Measurements from ENCODE around the gene ACOXL. TPM values are rescaled to one million over a fixed set of nuclear protein-coding genes. Genes with fewer than 3 reads are reported as not detected.

Gene ACOXL
- total RNA-seq, 2 donors from 2014 or later = 11.7 to 12.3 TPM

- Histone ChIP-seq H3K9ac (ENCODE audit: extremely low read depth, low read length, poor library complexity, severe bottlenecking) (no peak overlapping the region), H3K9me3 (ENCODE audit: control insufficient read depth, low read length) (no peaks in the 10 kb centered on the region), H3K4me1 (ENCODE audit: control insufficient read depth, insufficient read depth, low read length) (peaks cover 1% of the 10 kb centered on the region), H3K36me3 (ENCODE audit: control insufficient read depth, insufficient read depth, low read length) (no peaks in the 10 kb centered on the region), H3K4me3 (ENCODE audit: low read length) (no peak overlapping the region), H3K27ac (ENCODE audit: low read depth, low read length) (no peak overlapping the region), H3K27me3 (ENCODE audit: control insufficient read depth, insufficient read depth, low read length, poor library complexity, severe bottlenecking) (no peaks in the 10 kb centered on the region)
- 93% methylated on average over 2 of the region's 2 CpGs; no CpG with 5 or more reads in 1 of the 2 experiments for WGBS, 2 experiments (ENCODE audit: insufficient coverage in 1 of 2, insufficient read length in 1 of 2)
- H3K27ac Mint-ChIP-seq = no peak overlapping the region
- H3K36me3 Mint-ChIP-seq (ENCODE audit: low read depth) = no peaks in the 10 kb centered on the region
- H3K27me3 Mint-ChIP-seq (ENCODE audit: insufficient read depth) = peaks cover 3% of the 10 kb centered on the region
- peaks cover 2% of the 10 kb centered on the region for H3K4me1 Mint-ChIP-seq
- TF ChIP-seq CTCF (conservative IDR thresholded peaks at IDR 0.05) = no peak
- H3K9me3 Mint-ChIP-seq = no peaks in the 10 kb centered on the region
- DNase-seq = no peak
- no peak overlapping the region for H3K4me3 Mint-ChIP-seq
These were observed 134.7 kb downstream of the ACOXL start for GRCh38 chr2:110867078-110867477.

DNA sequence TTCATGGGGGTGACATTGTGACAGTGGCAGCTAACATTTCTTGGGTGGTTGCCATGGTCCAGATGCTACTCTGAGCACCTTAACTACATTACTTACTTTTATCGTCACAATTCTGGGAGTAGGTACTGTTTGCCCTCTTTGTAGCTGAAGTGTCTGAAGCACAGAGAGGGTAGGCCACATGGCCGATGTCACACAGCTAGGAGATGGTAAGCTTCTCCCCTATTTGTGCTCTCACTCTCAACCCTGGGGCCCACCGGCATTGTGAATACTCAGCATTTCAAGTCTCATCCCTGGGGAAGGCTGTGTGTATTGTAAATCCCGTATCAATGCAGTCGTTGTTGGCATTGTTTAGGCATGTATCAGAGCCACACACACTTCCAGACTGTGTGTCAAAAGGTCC is 136.6 kb downstream of the ACOXL start:
- WGBS, 2 experiments (ENCODE audit: insufficient coverage in 1 of 2, insufficient read length in 1 of 2) = 86 to 97% methylated on average over 3 to 5 of the region's 5 CpGs
- H3K4me3 ChIP-seq (ENCODE audit: low read length) = no peak overlapping the region
- H3K4me1 Mint-ChIP-seq = peaks cover 8% of the 10 kb centered on the region
- no peaks in the 10 kb centered on the region for H3K9me3 ChIP-seq (ENCODE audit: control insufficient read depth, low read length)
- no peak overlapping the region for H3K27ac Mint-ChIP-seq
- H3K9me3 Mint-ChIP-seq = no peaks in the 10 kb centered on the region
- H3K27ac ChIP-seq (ENCODE audit: low read depth, low read length) = no peak overlapping the region
- no peaks in the 10 kb centered on the region for H3K36me3 ChIP-seq (ENCODE audit: control insufficient read depth, insufficient read depth, low read length)
- H3K27me3 Mint-ChIP-seq (ENCODE audit: insufficient read depth) = peaks cover 3% of the 10 kb centered on the region
- no peak overlapping the region for H3K4me3 Mint-ChIP-seq
- no peaks in the 10 kb centered on the region for H3K36me3 Mint-ChIP-seq (ENCODE audit: low read depth)
- no peak for TF ChIP-seq CTCF (conservative IDR thresholded peaks at IDR 0.05)
- H3K4me1 ChIP-seq (ENCODE audit: control insufficient read depth, insufficient read depth, low read length) = no peaks in the 10 kb centered on the region
- no peak overlapping the region for H3K9ac ChIP-seq (ENCODE audit: extremely low read depth, low read length, poor library complexity, severe bottlenecking)
- DNase-seq = no peak
- no peaks in the 10 kb centered on the region for H3K27me3 ChIP-seq (ENCODE audit: control insufficient read depth, insufficient read depth, low read length, poor library complexity, severe bottlenecking)

DNA sequence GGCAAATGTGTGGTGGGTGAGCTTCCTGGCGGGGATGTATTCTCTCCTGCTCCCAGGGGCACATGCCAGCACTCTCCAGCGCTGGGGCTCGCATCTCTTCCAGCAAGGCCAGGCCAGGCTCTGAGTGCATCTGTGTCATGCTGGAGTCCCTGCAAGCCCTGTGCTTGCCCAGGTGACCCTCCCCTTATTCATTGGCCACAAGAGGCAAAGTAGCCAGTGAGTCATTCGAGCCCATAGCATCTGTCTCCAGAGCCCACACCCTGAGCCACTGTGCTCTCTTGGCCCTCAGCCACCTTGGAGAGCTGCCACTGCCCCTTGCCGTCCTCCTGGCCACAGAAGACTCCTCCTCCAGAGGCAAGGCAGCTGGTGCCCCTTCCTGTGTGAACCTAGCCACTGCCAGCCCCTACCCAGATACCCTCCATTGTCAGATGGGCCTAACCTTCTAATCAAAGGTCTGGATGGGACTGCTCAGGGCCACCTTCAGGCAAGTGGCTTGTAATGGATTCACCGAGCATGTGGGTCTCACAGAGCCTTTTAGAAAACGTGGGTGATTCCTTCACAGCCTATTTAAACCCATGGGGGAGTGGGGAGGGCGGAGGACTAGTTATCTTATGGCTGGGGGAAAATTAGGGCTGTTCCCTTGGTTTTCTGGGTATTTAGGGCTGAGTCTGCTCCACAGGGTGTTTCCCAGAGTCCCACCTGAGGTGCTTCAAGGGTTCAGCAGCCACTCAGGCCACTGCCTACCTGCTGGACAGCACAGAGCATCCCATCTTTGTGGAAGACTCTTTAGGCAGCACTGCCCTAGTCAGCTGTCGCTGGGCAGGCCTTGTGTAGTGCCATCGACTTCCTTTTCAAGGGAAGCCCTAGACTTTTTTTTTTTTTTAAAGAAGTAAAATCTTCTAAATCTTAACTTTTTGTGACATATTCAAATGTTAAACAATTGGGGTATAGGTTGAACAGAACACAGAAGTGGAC is 137.4 kb downstream of the ACOXL start:
- H3K27ac Mint-ChIP-seq = no peak overlapping the region
- H3K4me1 Mint-ChIP-seq = peaks cover 8% of the 10 kb centered on the region

More for the DNA sequence above, 137.4 kb downstream of the ACOXL start:
- no peaks in the 10 kb centered on the region for H3K36me3 ChIP-seq (ENCODE audit: control insufficient read depth, insufficient read depth, low read length)
- no peak overlapping the region for H3K4me3 ChIP-seq (ENCODE audit: low read length)
- TF ChIP-seq CTCF (conservative IDR thresholded peaks at IDR 0.05) = no peak
- Mint-ChIP-seq H3K27me3 (ENCODE audit: insufficient read depth) (peaks cover 3% of the 10 kb centered on the region), H3K4me3 (no peak overlapping the region), H3K36me3 (ENCODE audit: low read depth) (no peaks in the 10 kb centered on the region), H3K9me3 (no peaks in the 10 kb centered on the region)
- WGBS, 2 experiments (ENCODE audit: insufficient coverage in 1 of 2, insufficient read length in 1 of 2) = 83 to 86% methylated on average over 5 to 10 of the region's 10 CpGs
- H3K9me3 ChIP-seq (ENCODE audit: control insufficient read depth, low read length) = no peaks in the 10 kb centered on the region
- H3K27me3 ChIP-seq (ENCODE audit: control insufficient read depth, insufficient read depth, low read length, poor library complexity, severe bottlenecking) = no peaks in the 10 kb centered on the region
- no peak overlapping the region for H3K27ac ChIP-seq (ENCODE audit: low read depth, low read length)
- H3K9ac ChIP-seq (ENCODE audit: extremely low read depth, low read length, poor library complexity, severe bottlenecking) = no peak overlapping the region
- DNase-seq = peak; percentile 67
- H3K4me1 ChIP-seq (ENCODE audit: control insufficient read depth, insufficient read depth, low read length) = no peaks in the 10 kb centered on the region
